HG03575 (cell line): ENCODE results near the gene USH2A.

Source experiments
- ATAC-seq: cut with Tn5 transposase; IDR thresholded peaks from one replicate; pipeline ENCODE4 v1.9.1; 2021; ENCODE audit not compliant: unreplicated experiment, insufficient number of reproducible peaks, low FRiP score; ENCODE audit errors: extremely low read depth

USH2A gene

GRCh38 chr1:215652371-215652770, 770.9 kb downstream of the USH2A start:
- no peak for ATAC-seq

- ATAC-seq: no peak
Observed at GRCh38 chr1:215651867-215652266, 771.4 kb downstream of the USH2A start.

DNA sequence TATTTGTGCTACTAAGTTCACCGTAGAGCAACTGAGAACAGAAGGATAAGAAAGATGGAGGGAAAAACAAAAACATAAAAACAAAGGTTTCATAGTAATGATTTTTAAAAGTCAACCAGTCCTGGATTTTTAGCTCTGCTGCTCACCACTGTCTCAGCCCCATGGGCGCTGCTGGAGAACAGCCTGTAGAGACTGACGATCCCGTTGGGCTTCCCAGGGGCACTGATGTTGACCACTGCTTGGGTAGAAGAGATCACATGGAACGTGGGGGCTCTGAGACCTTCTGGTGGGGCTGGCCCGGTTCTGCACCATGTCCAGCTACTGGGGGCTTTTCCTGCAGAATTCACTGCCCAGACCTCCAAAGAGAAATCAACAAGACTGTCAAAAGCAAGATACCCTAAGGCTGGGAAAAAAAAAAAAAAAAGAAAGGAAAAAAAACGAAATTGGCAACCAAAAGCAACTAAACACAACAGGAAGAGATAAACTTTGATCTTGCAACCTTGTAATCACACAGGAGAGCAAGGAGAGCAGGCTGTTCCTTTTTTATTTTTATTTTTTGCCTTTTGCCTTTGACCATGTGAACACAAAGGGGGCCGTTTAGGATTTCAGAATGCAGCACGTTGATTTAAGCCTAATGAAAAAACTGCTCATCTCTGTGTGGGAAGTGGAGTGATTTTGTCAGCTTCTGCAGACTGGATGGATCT, 772.6 kb downstream of the USH2A start:
- no peak for ATAC-seq

DNA sequence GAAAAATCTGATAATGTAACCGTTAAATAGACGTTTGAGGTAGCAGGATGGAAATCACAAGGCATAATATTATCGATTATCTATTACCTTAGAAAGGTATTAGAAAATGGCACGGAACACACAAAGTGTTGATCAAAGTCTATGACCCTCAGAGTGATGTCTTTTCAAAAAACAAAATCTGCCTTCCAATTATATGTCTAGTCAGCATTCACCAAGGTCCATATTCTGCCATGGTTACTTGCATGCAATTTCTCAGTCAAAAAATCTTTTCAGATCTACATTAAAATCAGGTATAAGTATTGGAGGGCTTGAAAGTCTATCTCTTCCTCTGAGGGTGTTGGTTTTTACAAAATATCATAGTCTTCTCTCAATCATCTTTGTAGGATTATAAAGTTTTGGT, 774.3 kb downstream of the USH2A start:
- no peak for ATAC-seq

DNA sequence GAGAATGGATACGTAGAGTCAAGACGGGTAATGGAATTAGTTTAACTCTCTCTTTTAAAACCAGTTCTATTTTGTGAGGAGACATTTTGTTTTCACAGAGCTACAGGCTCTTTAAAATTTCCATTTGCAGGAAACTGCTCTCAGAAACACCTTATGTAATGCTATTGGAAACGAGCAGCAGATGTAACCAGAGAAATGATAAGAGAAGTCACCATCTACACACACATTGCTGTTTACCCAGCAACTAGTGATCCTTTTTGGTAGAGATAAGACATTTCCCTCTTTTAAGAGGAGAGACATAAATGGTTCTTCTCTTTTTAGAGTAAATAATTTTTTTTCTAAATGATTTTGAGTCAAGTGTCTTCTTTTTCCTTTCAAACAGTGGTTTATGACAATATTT, 775.5 kb downstream of the USH2A start:
- ATAC-seq: no peak

GRCh38 chr1:215645861-215646260, 777.4 kb downstream of the USH2A start:
- ATAC-seq: no peak

- ATAC-seq: no peak
Observed at GRCh38 chr1:215645182-215645581, 778.1 kb downstream of the USH2A start.

- no peak for ATAC-seq
Observed at GRCh38 chr1:215643592-215644321, 779.5 kb downstream of the USH2A start.

DNA sequence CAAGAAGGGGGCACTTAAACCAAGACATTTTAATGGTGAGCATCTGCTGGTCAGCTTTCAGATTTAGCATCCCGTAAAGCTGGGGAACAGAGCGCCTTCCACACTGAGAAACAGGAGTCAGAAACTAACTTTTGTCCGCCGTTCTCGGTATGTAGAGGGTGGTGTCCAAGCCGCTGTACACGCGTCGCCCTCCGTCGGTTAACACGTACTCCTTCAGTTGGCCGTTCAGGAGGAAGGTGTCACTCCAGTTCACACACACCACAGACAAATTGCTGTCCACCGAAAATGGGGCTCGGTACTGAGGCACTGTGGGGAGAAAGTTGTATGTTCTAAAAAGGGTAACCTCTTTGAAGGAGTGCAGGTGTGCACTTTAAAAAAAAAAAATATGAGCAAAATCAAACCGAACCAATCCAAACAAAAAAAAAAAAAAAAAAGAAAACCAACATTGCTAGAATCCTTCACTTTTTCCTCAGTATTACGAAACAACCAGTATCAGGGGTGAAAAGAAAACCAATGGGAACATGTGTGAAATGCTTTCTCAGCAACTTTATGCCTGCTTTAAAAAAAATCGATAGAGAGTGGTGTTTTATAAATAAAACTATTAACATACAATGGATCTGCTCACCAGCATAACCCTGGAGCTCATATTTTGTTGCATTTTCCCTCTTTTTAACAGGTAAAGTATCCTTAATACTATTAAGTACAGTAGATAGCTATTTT, 782.7 kb downstream of the USH2A start:
- no peak for ATAC-seq

GRCh38 chr1:215637041-215637573, 786.1 kb downstream of the USH2A start:
- no peak for ATAC-seq

- ATAC-seq: no peak
Observed at GRCh38 chr1:215636258-215636965, 786.8 kb downstream of the USH2A start.

DNA sequence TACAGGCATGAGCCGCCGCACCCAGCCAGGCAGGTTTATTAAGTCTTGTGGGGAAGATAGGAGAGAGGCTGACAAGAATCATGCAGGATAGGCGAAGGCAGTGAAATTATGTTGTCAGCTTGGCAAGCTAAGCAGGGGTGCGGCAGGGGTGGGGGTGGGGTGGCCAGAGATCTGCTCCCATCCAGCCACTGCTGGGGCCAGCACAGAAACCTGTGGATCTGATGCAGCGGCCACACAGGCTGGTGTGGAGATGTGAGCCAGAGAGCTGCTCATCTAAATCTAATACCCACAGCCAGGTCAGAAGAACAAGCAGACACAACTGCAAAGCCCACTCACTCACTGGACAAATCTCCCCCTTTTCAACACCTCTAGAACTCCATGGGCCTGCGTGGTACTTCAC, 787.4 kb downstream of the USH2A start:
- ATAC-seq: no peak

- ATAC-seq: no peak
Observed at GRCh38 chr1:215631489-215631888, 791.8 kb downstream of the USH2A start.

DNA sequence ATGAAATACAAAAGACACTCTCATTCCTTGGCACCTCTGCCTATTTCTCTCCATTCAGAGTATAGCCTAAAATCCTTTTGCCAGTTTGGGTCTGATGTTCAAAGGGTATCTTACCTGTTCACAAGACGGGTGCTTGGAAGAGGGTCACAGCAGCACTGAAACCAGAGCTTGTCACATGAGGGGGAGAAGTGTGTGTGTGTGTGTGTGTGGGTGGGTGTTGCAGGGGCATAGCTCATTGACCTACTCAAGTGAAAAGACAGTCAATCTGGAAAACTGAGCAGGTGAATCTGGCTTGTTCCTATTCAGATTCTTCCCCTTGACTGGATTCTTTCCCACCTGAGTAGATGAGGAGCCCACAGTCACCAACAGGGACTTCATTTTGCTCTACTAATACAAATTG, 792.2 kb downstream of the USH2A start:
- ATAC-seq: no peak

DNA sequence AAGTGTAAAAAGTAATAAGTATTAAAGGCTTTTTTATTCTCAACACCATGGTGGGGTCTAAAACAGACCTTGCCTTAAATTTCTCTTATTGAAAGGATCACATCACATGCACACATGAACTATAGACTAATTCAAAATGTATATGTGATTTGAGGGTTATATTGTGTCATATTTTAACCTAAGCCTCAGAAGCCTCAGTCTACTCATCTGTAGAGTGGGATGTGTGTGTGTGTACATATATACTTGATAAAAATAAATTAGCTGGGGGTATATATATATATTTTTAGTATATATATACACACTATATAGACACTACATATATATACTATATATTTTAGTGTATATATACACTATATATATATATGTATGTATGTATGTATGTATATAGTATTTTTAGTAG, 797.3 kb downstream of the USH2A start:
- ATAC-seq: no peak

- ATAC-seq: no peak
Observed at GRCh38 chr1:215623162-215623561, 800.1 kb downstream of the USH2A start.

- ATAC-seq: no peak
Observed at GRCh38 chr1:215617979-215618378, 805.3 kb downstream of the USH2A start.

DNA sequence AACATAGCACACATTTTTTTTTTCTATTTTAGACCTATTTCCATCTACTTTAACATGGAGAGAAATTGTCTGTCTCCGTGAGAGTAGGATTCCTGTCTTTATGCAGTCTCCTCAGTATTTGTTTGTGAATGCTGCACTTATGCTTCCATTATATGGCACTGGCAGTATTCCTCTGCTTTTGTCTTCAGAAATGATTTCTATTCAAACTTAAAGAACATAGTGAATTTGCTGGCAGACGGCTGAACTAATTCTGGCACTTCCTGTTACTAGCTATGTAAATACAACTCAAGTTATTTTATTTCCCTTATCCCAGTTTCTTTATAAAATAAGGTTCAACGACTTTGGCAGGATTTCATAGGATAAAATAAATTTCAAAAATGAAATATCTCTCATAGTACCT, 810.9 kb downstream of the USH2A start:
- no peak for ATAC-seq

DNA sequence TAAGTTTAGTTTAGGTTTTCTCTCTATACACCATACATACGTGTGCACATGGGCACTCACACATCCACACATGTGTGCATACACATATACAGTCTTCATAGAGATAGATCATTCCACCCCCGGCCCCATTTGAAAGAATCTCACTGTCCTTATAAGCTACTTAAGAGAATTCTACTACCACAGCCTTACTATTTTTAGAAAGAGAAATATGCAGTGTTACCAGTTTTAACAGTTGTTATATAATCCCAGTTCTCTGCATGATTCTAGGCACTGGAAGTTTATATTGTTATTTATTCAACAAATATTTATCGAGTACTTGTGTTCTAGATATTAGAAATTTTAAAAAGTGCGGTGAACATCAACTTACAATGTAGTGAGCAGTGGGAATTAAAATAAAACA, 814.6 kb downstream of the USH2A start:
- ATAC-seq: no peak
